ENCODE results near the gene ZNF850.

ZNF850 gene

GRCh38 chr19:36687214-36688056, 85.2 kb downstream of the ZNF850 start, which contains the start of gene ZNF567 (continued):
- TF ChIP-seq ZNF23 (tag by site-specific recombination; IDR thresholded peaks at IDR 0.05; ENCODE audit: borderline replicate concordance): peak; percentile 44; the same call in 1 of the 2 replicates
- TF ChIP-seq ZNF324 (tag by site-specific recombination; IDR thresholded peaks at IDR 0.05): peak; percentile 80
- TF ChIP-seq GLIS2 (tag by site-specific recombination; IDR thresholded peaks at IDR 0.05): peak; percentile 89
- TF ChIP-seq ZFHX2 (tag by site-specific recombination; conservative IDR thresholded peaks at IDR 0.05): peak; percentile 90
- TF ChIP-seq ZNF571 (tag by site-specific recombination; IDR thresholded peaks at IDR 0.05): no peak
- no peak for TF ChIP-seq ZNF274 (IDR thresholded peaks at IDR 0.05; ENCODE audit: low read length)
- no peak for TF ChIP-seq ZNF274 (tag by site-specific recombination; IDR thresholded peaks at IDR 0.05; ENCODE audit: borderline replicate concordance)
- TF ChIP-seq RBAK (tag by site-specific recombination; IDR thresholded peaks at IDR 0.05): peak; percentile 82
- TF ChIP-seq KLF1 (tag by site-specific recombination; IDR thresholded peaks at IDR 0.05): peak; percentile 55
- peak; percentile 23; the same call in 1 of the 2 replicates for TF ChIP-seq ZNF624 (tag by site-specific recombination; IDR thresholded peaks at IDR 0.05)
- no peak; the same call in 1 of the 2 replicates for TF ChIP-seq PRDM1 (tag by site-specific recombination; IDR thresholded peaks at IDR 0.05)
- TF ChIP-seq ZBTB11 (tag by site-specific recombination; conservative IDR thresholded peaks at IDR 0.05; ENCODE audit: low read depth): peak; percentile 89
- peak; percentile 48; the same call in 1 of the 2 replicates for TF ChIP-seq ZNF157 (tag by site-specific recombination; IDR thresholded peaks at IDR 0.05)
- no peak for TF ChIP-seq ZNF292 (tag by site-specific recombination; IDR thresholded peaks at IDR 0.05; ENCODE audit: borderline replicate concordance, low read depth)
- no peak for TF ChIP-seq BCL11A (tag by site-specific recombination; IDR thresholded peaks at IDR 0.05; ENCODE audit: low read depth)
- no peak for TF ChIP-seq ZFP41 (tag by site-specific recombination; IDR thresholded peaks at IDR 0.05; ENCODE audit: borderline replicate concordance)
- TF ChIP-seq ZNF555 (tag by site-specific recombination; conservative IDR thresholded peaks at IDR 0.05): no peak
- TF ChIP-seq ZBTB17 (tag by site-specific recombination; IDR thresholded peaks at IDR 0.05): peak; percentile 89
- peak; percentile 91; the same call in 1 of the 2 replicates for TF ChIP-seq ZSCAN4 (tag by site-specific recombination; IDR thresholded peaks at IDR 0.05)
- peak; percentile 95 for TF ChIP-seq ZNF501 (tag by site-specific recombination; IDR thresholded peaks at IDR 0.05)
- peak; percentile 97 for TF ChIP-seq INSM2 (tag by site-specific recombination; IDR thresholded peaks at IDR 0.05)
- peak; percentile 66; the same call in 1 of the 2 replicates for TF ChIP-seq ZBTB21 (tag by site-specific recombination; IDR thresholded peaks at IDR 0.05)
- TF ChIP-seq YY1 (tag by site-specific recombination; IDR thresholded peaks at IDR 0.05): peak; percentile 54
- TF ChIP-seq ZNF140 (tag by site-specific recombination; IDR thresholded peaks at IDR 0.05): no peak
- TF ChIP-seq ZNF514 (tag by site-specific recombination; IDR thresholded peaks at IDR 0.05): no peak
- no peak for TF ChIP-seq SALL2 (tag by site-specific recombination; IDR thresholded peaks at IDR 0.05; ENCODE audit: borderline replicate concordance)
- no peak for TF ChIP-seq ZNF16 (tag by site-specific recombination; IDR thresholded peaks at IDR 0.05; ENCODE audit: low read depth)
- peak; percentile 94 for TF ChIP-seq ZXDB (tag by site-specific recombination; IDR thresholded peaks at IDR 0.05)
- TF ChIP-seq ZNF692 (tag by site-specific recombination; IDR thresholded peaks at IDR 0.05): peak; percentile 100
- peak; percentile 94; the same call in 1 of the 2 replicates for TF ChIP-seq TCF7L2 (IDR thresholded peaks at IDR 0.05; ENCODE audit: borderline replicate concordance, low read depth, low read length)
- no peak for TF ChIP-seq ZNF37A (tag by site-specific recombination; IDR thresholded peaks at IDR 0.05)
- peak; percentile 88 for TF ChIP-seq ZNF610 (tag by site-specific recombination; IDR thresholded peaks at IDR 0.05; ENCODE audit: borderline replicate concordance)
- TF ChIP-seq ZNF2 (tag by site-specific recombination; IDR thresholded peaks at IDR 0.05): peak; percentile 81
- TF ChIP-seq EGR2 (tag by site-specific recombination; IDR thresholded peaks at IDR 0.05; ENCODE audit: low read depth): peak; percentile 87

Data from HEK293 (cell line).